ENCODE data around the gene ASCC3. TPM values are rescaled to one million over a fixed set of nuclear protein-coding genes. Genes with fewer than 3 reads are reported as not detected.

Gene ASCC3
- total and polyA plus RNA-seq, 2 experiments from 2014 or later: 92.9 to 129 TPM

GRCh38 chr6:100685747-100686146 lies 195.4 kb downstream of the ASCC3 start:
- H3F3A ChIP-seq (replicated peaks; ENCODE audit: low read depth): no peaks in the 10 kb centered on the region
- H3K4me2 ChIP-seq: no peak overlapping the region
- Mint-ChIP-seq H3K27ac (no peak overlapping the region), H3K9me3 (no peaks in the 10 kb centered on the region), H3K36me3 (ENCODE audit: low read depth) (no peaks in the 10 kb centered on the region), H3K4me3 (no peak overlapping the region), H3K4me1 (no peaks in the 10 kb centered on the region; the same call in 2 of the 3 replicates), H3K27me3 (ENCODE audit: insufficient read depth, low read depth, poor library complexity) (no peaks in the 10 kb centered on the region)
- no peak for TF ChIP-seq JUNB (IDR thresholded peaks at IDR 0.05; ENCODE audit: unreplicated experiment)
- no peak for TF ChIP-seq EZH2phosphoT487 (IDR thresholded peaks at IDR 0.05; ENCODE audit: unreplicated experiment)
- TF ChIP-seq REST (IDR thresholded peaks at IDR 0.05; ENCODE audit: unreplicated experiment): no peak
- TF ChIP-seq EZH2 (IDR thresholded peaks at IDR 0.05; ENCODE audit: low read depth, unreplicated experiment): no peak
- no peak for TF ChIP-seq ZNF462 (CRISPR knock-in tag; IDR thresholded peaks at IDR 0.05)
- TF ChIP-seq POLR2AphosphoS5 (IDR thresholded peaks at IDR 0.05; ENCODE audit: low read depth): no peak
- TF ChIP-seq, protein P1, sequence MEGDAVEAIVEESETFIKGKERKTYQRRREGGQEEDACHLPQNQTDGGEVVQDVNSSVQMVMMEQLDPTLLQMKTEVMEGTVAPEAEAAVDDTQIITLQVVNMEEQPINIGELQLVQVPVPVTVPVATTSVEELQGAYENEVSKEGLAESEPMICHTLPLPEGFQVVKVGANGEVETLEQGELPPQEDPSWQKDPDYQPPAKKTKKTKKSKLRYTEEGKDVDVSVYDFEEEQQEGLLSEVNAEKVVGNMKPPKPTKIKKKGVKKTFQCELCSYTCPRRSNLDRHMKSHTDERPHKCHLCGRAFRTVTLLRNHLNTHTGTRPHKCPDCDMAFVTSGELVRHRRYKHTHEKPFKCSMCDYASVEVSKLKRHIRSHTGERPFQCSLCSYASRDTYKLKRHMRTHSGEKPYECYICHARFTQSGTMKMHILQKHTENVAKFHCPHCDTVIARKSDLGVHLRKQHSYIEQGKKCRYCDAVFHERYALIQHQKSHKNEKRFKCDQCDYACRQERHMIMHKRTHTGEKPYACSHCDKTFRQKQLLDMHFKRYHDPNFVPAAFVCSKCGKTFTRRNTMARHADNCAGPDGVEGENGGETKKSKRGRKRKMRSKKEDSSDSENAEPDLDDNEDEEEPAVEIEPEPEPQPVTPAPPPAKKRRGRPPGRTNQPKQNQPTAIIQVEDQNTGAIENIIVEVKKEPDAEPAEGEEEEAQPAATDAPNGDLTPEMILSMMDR (conservative IDR thresholded peaks at IDR 0.05; ENCODE audit: low read depth in 2 of 2): no peak
- no peak for TF ChIP-seq NANOG (IDR thresholded peaks at IDR 0.05; ENCODE audit: borderline replicate concordance)
- no peak for TF ChIP-seq ZNF331 (CRISPR knock-in tag; IDR thresholded peaks at IDR 0.05; ENCODE audit: low read depth)
- no peak for TF ChIP-seq ZNF114 (CRISPR knock-in tag; IDR thresholded peaks at IDR 0.05)
- no peak for TF ChIP-seq CREB1 (CRISPR knock-in tag; IDR thresholded peaks at IDR 0.05; ENCODE audit: low read depth)
- no peak for TF ChIP-seq STAT1 (IDR thresholded peaks at IDR 0.05; ENCODE audit: unreplicated experiment)
- TF ChIP-seq, protein P2, sequence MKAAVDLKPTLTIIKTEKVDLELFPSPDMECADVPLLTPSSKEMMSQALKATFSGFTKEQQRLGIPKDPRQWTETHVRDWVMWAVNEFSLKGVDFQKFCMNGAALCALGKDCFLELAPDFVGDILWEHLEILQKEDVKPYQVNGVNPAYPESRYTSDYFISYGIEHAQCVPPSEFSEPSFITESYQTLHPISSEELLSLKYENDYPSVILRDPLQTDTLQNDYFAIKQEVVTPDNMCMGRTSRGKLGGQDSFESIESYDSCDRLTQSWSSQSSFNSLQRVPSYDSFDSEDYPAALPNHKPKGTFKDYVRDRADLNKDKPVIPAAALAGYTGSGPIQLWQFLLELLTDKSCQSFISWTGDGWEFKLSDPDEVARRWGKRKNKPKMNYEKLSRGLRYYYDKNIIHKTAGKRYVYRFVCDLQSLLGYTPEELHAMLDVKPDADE (IDR thresholded peaks at IDR 0.05): no peak
- H3K36me3 ChIP-seq (ENCODE audit: insufficient read depth): no peaks in the 10 kb centered on the region
- H3K79me2 ChIP-seq (replicated peaks; ENCODE audit: insufficient read depth): no peaks in the 10 kb centered on the region
- H3K27ac ChIP-seq (ENCODE audit: low read depth): no peak overlapping the region
- H3K4me3 ChIP-seq: no peak overlapping the region
- H3K4me1 ChIP-seq (ENCODE audit: insufficient read depth): no peaks in the 10 kb centered on the region
- ATAC-seq (no peak), DNase-seq (ENCODE audit: low spot score) (no peak)
- no peak overlapping the region for H2AFZ ChIP-seq
- H3K27me3 ChIP-seq (ENCODE audit: insufficient read depth): no peaks in the 10 kb centered on the region
- no peaks in the 10 kb centered on the region for H4K20me1 ChIP-seq (replicated peaks; ENCODE audit: insufficient read depth)
- H3K9me2 ChIP-seq (ENCODE audit: insufficient read depth): no peaks in the 10 kb centered on the region

All from GM23338 (cell line).